NCI-H128 (cell line): ENCODE data around the gene XRCC5.

Experiments used
- DNase-seq: peaks from one replicate; lab custom pipeline; 2025; ENCODE audit not compliant: unreplicated experiment; lab: John Stamatoyannopoulos, UW

The XRCC5 gene

GRCh38 chr2:216083464-216084281 is 25.5 kb upstream of the XRCC5 start:
- no peak for DNase-seq

GRCh38 chr2:216084547-216084946 is 24.6 kb upstream of the XRCC5 start:
- DNase-seq: no peak

- DNase-seq: no peak
Measured at GRCh38 chr2:216086207-216086893, 22.8 kb upstream of the XRCC5 start.

- no peak for DNase-seq
Measured at GRCh38 chr2:216090369-216090786, 18.8 kb upstream of the XRCC5 start.

GRCh38 chr2:216092646-216093045 is 16.5 kb upstream of the XRCC5 start:
- DNase-seq: no peak

- DNase-seq: no peak
Measured at GRCh38 chr2:216094701-216095100, 14.4 kb upstream of the XRCC5 start.

GRCh38 chr2:216098421-216099334 is 10.5 kb upstream of the XRCC5 start:
- DNase-seq: no peak

- no peak for DNase-seq
Measured at GRCh38 chr2:216101109-216101508, 8.0 kb upstream of the XRCC5 start.

GRCh38 chr2:216103213-216103612 is 5.9 kb upstream of the XRCC5 start:
- no peak for DNase-seq

- no peak for DNase-seq
Measured at GRCh38 chr2:216104691-216105090, 4.5 kb upstream of the XRCC5 start.

- no peak for DNase-seq
Measured at GRCh38 chr2:216107320-216107719, 1.8 kb upstream of the XRCC5 start.

- DNase-seq: no peak
Measured at GRCh38 chr2:216107760-216108159, 1.4 kb upstream of the XRCC5 start.

- no peak for DNase-seq
Measured at GRCh38 chr2:216108310-216108966, 710 bp upstream of the XRCC5 start.

- DNase-seq: no peak
Measured at GRCh38 chr2:216109962-216110614, 940 bp downstream of the XRCC5 start.

GRCh38 chr2:216110620-216111019 is 1.5 kb downstream of the XRCC5 start:
- DNase-seq: no peak

GRCh38 chr2:216111122-216111521 is 2.0 kb downstream of the XRCC5 start:
- no peak for DNase-seq

GRCh38 chr2:216112926-216113325 is 3.8 kb downstream of the XRCC5 start:
- DNase-seq: no peak

- DNase-seq: no peak
Measured at GRCh38 chr2:216113572-216113971, 4.4 kb downstream of the XRCC5 start.

GRCh38 chr2:216114382-216114713 is 5.2 kb downstream of the XRCC5 start:
- no peak for DNase-seq

- peak; percentile 95 for DNase-seq
Measured at GRCh38 chr2:216114714-216115531, 5.8 kb downstream of the XRCC5 start.
